Natural killer cell (primary cell): ENCODE results near the gene KLF8. TPM values are rescaled to one million over a fixed set of nuclear protein-coding genes. Genes with fewer than 3 reads are reported as not detected.

ENCODE experiments used
- ATAC-seq, 3 donors: fragments of 150-1000 bp in 2 of 3; fragments of 200-7000 bp in 1 of 3; cut with Tn5 transposase; 1 replicate in 1 of 3; 2 replicates in 2 of 3; pipeline ENCODE4 v1.10.0; 2021; ENCODE audit warnings: mild to moderate bottlenecking in 2 of 3, moderate library complexity in 2 of 3
- DNase-seq, 2 donors: peaks; one replicate each; pipeline versions ENCODE4 v3.0.0 to v3.0.0-alpha.2; 2013 to 2021; ENCODE audit warnings: mixed read lengths in 1 of 2
- H3K27ac ChIP-seq: one replicate; pipeline ENCODE4 v1.5.1; 2013; ENCODE audit warnings: mild to moderate bottlenecking, low read length
- H3K27me3 ChIP-seq: one replicate; pipeline ENCODE4 v1.6.1; 2013; ENCODE audit warnings: low read length; ENCODE audit not compliant: control insufficient read depth, insufficient read depth
- H3K36me3 ChIP-seq: one replicate; pipeline ENCODE4 v1.6.1; 2013; ENCODE audit warnings: low read length; ENCODE audit not compliant: control insufficient read depth, insufficient read depth
- H3K4me1 ChIP-seq: one replicate; pipeline ENCODE4 v1.6.1; 2013; ENCODE audit warnings: low read length; ENCODE audit not compliant: control insufficient read depth, insufficient read depth
- H3K4me3 ChIP-seq: one replicate; pipeline ENCODE4 v1.5.1; 2013; ENCODE audit warnings: low read length
- H3K9me3 ChIP-seq: one replicate; pipeline ENCODE4 v1.6.1; 2013; ENCODE audit warnings: low read length; ENCODE audit not compliant: control insufficient read depth, insufficient read depth
- H3K27ac Mint-ChIP-seq, 2 donors: one replicate each; pipeline ENCODE4 v1.8.0; 2022; ENCODE audit warnings: mild to moderate bottlenecking in 2 of 2, mixed read lengths in 2 of 2, moderate library complexity in 1 of 2
- H3K27me3 Mint-ChIP-seq, 2 donors: one replicate each; pipeline ENCODE4 v1.8.0; 2022; ENCODE audit warnings: low read depth in 2 of 2, mixed read lengths in 2 of 2
- H3K36me3 Mint-ChIP-seq: one replicate; pipeline ENCODE4 v1.8.0; 2022; ENCODE audit warnings: mixed read lengths
- H3K4me1 Mint-ChIP-seq, 2 donors: one replicate each; pipeline ENCODE4 v1.8.0; 2022; ENCODE audit warnings: mixed read lengths in 2 of 2
- H3K4me3 Mint-ChIP-seq: one replicate; pipeline ENCODE4 v1.8.0; 2022; ENCODE audit warnings: mild to moderate bottlenecking, moderate library complexity, mixed read lengths
- H3K9me3 Mint-ChIP-seq, 2 donors: one replicate each; pipeline ENCODE4 v1.8.0; 2022; ENCODE audit warnings: mixed read lengths in 2 of 2
- CTCF ChIP-seq: fragments of 200-600 bp; IDR thresholded peaks from one replicate; pipeline ENCODE4 v1.8.0; 2022; ENCODE audit warnings: antibody characterized with exemption
- WGBS: methylation state at CpG from one replicate; pipeline ENCODE4 v1.1.7; 2013; ENCODE audit warnings: missing lambda C conversion rate; ENCODE audit not compliant: insufficient coverage; 5-methylcytosine and 5-hydroxymethylcytosine counted together
- intact Hi-C: fragments of 100-400 bp; cut with micrococcal nuclease; formaldehyde crosslinking; loops from one replicate; pipeline ENCODE4 v1.14.2; 2022
- total RNA-seq, 4 donors: library from RNA; stranded (reverse); fragments of 120-200 nt in 1 of 4; gene quantifications; one replicate each; pipeline versions ENCODE4 v1.2.3 to v1.2.4, GENCODE V29; 2013 to 2022

Gene KLF8
- total RNA-seq, 3 donors from 2014 or later (not counting 1 experiment from before 2014, with no cell fraction given) = 6.7 to 11.9 (median 11.2) TPM

- Histone ChIP-seq H3K9me3 (no peaks in the 10 kb centered on the region), H3K4me1 (no peaks in the 10 kb centered on the region), H3K27ac (no peak overlapping the region), H3K36me3 (no peaks in the 10 kb centered on the region), H3K27me3 (no peaks in the 10 kb centered on the region), H3K4me3 (no peak overlapping the region)
- ATAC-seq = peak in 2 of 3 donors; percentile 68 to 80
- H3K9me3 Mint-ChIP-seq = no peaks in the 10 kb centered on the region
- no peaks in the 10 kb centered on the region for H3K27me3 Mint-ChIP-seq
- H3K36me3 Mint-ChIP-seq = no peaks in the 10 kb centered on the region
- peak; percentile 54 for TF ChIP-seq CTCF
- 20% methylated on average over 1 of the region's 5 CpGs for WGBS
- no peak overlapping the region for H3K4me3 Mint-ChIP-seq
- intact Hi-C loops = no loop called here
- peaks cover 7 to 10% of the 10 kb centered on the region in 2 donors for H3K4me1 Mint-ChIP-seq
- peak; percentile 22 to 75 for DNase-seq
- H3K27ac Mint-ChIP-seq = no peak overlapping the region
These were observed 16.3 kb downstream of the KLF8 start for GRCh38 chrX:56248492-56248891.

GRCh38 chrX:56253832-56254703 lies 21.9 kb downstream of the KLF8 start:
- Mint-ChIP-seq H3K36me3 (no peaks in the 10 kb centered on the region), H3K4me3 (no peak overlapping the region), H3K27me3 (no peaks in the 10 kb centered on the region), H3K27ac (no peak overlapping the region), H3K9me3 (no peaks in the 10 kb centered on the region), H3K4me1 (peaks cover 0 to 8% of the 10 kb centered on the region in 2 donors)
- ATAC-seq = no peak
- H3K4me3 ChIP-seq = no peak overlapping the region
- H3K27ac ChIP-seq = no peak overlapping the region
- DNase-seq = no peak
- H3K4me1 ChIP-seq = no peaks in the 10 kb centered on the region
- H3K36me3 ChIP-seq = no peaks in the 10 kb centered on the region
- H3K27me3 ChIP-seq = no peaks in the 10 kb centered on the region
- no peak for TF ChIP-seq CTCF
- intact Hi-C loops = no loop called here
- 100% methylated on average over 6 of the region's 10 CpGs for WGBS
- no peaks in the 10 kb centered on the region for H3K9me3 ChIP-seq

- Mint-ChIP-seq H3K27me3 (peaks cover 0 to 14% of the 10 kb centered on the region in 2 donors), H3K36me3 (no peaks in the 10 kb centered on the region), H3K9me3 (no peaks in the 10 kb centered on the region), H3K27ac (no peak overlapping the region), H3K4me1 (no peaks in the 10 kb centered on the region), H3K4me3 (no peak overlapping the region)
- TF ChIP-seq CTCF = no peak
- WGBS = 0% methylated on average over 1 of the region's 1 CpG
- Histone ChIP-seq H3K4me1 (no peaks in the 10 kb centered on the region), H3K27me3 (no peaks in the 10 kb centered on the region), H3K36me3 (no peaks in the 10 kb centered on the region), H3K27ac (no peak overlapping the region), H3K4me3 (no peak overlapping the region), H3K9me3 (no peaks in the 10 kb centered on the region)
- no peak for DNase-seq
- ATAC-seq = no peak
- intact Hi-C loops = no loop called here
These were observed 36.7 kb downstream of the KLF8 start for GRCh38 chrX:56268888-56269287.
